GM18870 (cell line): ENCODE measurements around the gene FXYD1.

ENCODE experiments used
- ATAC-seq: cut with Tn5 transposase; IDR thresholded peaks from one replicate; pipeline ENCODE4 v1.9.1; 2021; ENCODE audit warnings: moderate library complexity; ENCODE audit not compliant: unreplicated experiment

FXYD1 gene

GRCh38 chr19:35160629-35161433 is 22.2 kb downstream of the FXYD1 start:
- ATAC-seq: no peak

DNA sequence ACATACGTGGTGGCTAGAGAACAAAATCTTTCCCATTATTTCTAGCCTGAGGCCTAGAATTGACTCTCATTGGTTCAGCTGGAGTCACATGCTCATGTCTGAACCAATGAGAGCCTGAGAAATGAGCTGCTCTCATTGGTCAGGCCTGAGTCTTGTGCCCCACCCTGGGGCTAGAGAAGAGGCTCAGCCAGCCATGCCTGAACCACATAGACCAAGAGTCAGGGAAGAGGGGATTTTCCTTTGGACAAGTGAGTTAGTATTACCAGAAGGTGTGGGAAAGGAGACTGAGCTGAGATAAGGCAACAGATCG is 22.8 kb downstream of the FXYD1 start:
- ATAC-seq: no peak

DNA sequence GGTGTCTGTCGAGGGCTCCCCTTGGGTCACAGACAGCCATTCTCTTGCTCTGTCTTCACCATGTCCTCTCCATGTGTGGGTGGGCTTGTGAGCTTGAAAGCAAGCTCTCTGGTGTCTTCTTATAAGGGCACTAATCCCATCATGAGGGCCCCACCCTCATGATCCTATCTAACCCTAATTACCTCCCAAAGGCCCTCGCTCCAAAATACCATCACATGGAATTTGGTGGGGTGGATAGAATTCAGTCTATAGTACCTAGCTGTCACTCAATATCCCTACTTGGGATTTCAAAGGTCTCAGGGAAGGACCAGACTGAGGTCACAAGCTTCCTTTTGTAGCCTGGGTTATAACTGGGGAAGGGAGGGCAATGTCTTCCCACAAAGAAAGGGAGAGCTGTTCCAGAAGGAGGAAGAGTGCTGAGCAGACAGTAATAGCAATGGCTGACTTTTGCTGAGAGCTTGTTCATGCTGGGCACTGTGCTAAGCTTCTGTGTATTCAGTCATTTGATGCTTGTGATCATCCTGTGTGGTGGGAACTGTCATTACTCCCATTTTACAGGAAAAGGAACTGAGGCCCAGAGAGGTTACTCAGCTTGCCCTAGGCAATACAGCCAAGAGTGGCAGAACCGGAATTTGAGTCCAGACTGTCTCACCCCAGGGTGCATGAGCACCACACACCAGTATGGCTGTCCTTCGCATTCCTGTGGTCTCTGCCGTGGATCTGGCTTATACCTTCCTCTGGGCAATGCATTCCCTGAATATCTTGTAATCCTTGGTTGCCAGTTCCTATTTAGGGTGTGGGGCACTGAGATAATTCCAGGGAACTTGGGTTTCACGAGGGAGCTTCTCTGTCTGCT is 24.1 kb downstream of the FXYD1 start:
- ATAC-seq: no peak

DNA sequence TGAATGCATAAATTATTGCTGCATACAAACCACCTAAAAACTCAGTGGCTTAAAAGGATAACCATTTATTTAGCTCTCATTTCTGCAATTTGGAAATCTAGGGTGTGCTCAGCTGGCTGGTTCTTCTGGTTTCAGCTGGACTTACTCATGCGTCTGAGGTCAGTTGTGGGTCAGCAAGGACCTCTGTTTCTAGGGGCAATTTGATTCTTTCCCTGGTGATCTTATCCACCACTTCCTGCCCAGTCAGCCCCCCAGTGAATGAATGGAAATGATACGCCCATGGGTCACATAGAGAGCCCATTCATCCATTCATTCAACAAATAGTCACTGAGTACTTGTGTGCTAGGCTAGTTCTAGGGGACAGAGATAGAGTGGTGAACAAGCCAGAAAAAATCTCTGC is 25.8 kb downstream of the FXYD1 start:
- ATAC-seq: no peak

DNA sequence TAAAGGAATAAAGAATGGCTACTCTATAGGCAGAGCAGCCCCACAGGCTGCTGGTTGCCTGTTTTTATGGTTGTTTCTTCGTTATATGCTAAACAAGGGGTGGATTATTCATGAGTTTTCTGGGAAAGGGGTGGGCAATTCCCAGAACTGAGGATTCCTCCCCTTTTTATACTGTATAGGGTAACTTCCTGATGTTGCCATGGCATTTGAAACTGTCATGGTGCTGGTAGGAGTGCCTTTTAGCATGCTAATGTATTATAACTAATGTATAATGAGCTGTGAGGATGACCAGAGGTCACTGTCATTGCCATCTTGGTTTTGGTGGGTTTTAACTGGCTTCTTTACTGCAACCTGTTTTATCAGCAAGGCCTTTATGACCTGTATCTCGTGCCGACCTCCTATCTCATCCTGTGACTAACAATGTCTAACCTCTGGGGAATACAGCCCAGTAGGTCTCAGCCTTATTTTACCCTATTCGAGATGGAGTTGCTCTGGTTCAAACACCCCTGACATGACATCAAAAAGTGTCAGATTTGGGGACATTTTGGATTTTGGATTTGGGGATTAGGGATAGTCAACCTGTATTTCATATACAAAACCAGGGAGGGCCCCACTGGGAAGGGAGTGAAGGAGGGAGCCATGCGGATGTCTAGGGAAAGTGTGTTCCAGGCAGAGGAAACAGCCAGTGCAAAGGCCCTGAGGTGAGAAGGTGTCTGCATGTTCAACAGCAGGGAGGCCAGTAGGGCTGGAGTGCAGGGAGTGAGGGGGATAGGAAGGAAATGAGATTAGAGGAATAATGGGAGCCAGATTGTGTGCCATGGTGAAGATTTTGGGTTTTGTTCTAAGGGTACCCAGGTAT is 26.8 kb downstream of the FXYD1 start:
- ATAC-seq: no peak

DNA sequence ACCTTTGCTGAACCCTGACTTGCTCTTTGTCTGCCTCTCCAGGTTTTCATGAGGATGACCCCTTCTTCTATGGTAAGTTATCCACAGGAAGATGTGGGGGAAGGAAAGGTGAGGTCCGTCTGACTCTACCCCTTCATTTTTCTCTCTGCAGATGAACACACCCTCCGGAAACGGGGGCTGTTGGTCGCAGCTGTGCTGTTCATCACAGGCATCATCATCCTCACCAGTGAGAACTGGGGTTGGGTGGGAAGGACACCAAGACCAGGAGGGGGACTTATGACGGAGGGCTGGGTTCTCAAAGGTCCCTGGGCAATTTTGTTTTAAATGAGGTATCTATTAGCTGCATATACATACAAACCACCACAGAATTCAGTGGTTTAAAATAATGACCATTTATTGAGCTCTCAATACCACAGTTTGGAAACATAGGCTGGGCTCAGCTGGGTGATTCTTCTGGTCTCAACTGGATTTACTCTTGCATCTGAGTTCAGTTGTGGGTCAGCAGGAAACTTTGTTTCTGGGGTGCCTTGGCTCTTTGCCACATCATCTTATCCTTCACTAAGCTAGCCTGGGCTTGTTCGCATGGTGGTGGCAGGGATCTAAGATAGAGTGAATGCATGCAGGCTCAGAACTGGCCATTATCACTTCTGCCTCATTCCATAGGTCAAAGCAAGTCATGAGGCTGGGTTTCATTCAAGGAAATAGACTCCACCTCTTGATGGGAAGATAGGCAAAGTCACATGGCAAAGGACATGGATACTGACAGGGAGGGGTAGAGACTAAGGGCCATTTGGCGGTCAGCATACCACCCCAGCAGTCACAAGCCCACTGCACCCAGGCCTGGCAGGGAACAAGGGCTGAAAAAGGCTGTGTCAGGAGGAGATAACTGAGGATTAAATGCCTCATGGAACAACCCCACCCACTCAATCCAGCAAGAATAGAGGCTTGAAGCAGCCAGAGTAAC is 27.8 kb downstream of the FXYD1 start:
- ATAC-seq: no peak

- no peak for ATAC-seq
Observed at GRCh38 chr19:35167251-35168119, 28.9 kb downstream of the FXYD1 start.

- no peak for ATAC-seq
Observed at GRCh38 chr19:35168196-35168595, 29.6 kb downstream of the FXYD1 start.

- ATAC-seq: no peak
Observed at GRCh38 chr19:35169221-35169995, 30.8 kb downstream of the FXYD1 start.

- ATAC-seq: no peak
Observed at GRCh38 chr19:35170359-35171061, 31.9 kb downstream of the FXYD1 start.

- ATAC-seq: no peak
Observed at GRCh38 chr19:35171730-35172129, 33.1 kb downstream of the FXYD1 start.

DNA sequence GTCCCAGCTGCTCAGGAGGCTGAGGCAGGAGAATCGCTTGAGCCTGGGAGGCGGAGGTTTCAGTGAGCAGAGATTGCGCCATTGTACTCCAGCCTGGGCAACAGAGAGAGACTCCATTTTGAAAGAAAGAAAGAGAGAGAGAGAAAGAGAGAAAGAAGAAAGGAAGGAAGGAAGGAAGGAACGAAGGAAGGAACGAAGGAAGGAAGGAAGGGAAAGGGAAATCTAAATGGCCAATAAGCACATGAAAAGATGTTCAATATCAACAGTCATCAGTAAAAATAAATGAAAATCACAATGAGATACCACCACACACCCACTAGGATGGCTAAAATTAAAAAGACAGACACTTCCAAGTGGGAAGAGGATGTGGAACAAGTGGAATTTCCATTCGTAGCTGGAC is 35.6 kb downstream of the FXYD1 start:
- ATAC-seq: no peak

DNA sequence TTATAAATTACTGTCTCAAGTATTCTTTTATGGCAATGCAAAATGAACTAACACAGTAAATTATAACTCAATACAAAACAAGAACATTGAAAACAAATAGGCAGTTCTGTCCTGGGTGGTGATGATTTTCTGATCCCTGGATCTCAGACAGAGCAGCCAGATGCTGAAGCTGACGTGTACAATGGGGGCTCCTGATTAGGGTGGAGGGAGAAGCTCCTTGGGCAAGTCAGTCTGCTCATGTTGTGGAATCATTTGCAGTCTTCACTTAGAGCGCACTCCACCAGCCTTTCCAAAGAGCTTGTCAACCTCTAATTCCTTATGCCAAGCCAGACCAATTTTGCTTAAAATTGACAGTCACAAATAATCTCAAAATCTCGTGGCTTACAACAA is 37.6 kb downstream of the FXYD1 start:
- ATAC-seq: no peak

DNA sequence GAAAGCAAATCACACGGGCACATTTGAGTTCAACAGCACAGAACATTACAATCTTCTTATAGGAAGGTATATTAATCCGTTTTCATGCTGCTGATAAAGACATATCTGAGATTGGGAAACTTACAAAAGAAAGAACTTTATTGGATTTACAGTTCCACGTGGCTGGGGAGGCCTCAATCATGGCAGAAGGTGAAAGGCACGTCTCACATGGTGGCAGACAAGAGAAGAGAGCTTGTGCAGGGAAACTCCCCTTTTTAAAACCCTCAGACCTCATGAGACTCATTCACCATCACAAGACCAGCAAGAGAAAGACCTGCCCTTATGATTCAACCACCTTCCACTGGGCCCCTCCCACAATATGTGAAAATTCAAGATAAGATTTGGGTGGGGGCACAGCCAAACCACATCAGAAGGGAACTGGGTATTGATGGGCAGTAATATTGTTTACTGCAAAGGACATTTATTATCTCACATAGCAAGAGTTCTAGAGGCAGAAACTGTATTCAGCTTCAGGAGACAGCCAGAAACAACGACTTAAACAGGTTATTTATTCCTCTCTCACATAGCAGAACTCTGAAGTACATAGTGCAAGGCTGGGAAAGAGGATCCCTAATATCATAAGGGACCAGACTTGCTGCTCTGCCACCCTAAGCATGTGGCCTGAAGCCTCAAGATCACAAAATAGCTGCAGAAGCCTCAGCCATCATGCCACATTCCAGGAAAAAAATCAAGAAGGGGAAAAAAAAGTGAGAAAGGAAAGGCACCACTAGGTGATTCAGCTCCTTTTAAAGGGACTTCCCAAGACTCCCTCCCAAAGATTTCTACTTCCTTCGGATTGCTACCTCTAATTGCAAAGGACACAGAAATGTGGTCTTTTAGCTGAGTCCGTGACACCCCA is 39.0 kb downstream of the FXYD1 start:
- no peak for ATAC-seq

DNA sequence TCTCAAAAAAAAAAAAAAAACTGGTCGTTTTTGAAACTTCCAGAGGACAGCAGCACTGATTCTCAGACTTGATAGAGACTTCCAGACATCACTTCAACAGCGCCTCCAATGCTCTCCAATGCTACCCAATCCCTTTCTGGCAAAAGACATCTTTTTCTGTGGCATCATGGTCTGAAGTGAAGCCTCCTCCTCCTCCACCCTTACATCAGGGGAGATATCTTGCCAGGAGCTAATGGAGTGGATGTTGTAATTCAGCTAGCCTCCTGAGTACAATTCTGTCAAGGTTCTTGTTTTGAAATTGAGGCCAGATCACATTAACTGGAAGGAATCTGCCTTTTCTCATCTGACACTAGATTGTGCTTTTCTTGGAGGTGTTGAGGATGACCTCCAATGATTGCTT is 40.1 kb downstream of the FXYD1 start:
- no peak for ATAC-seq

GRCh38 chr19:35179830-35180229 is 41.2 kb downstream of the FXYD1 start:
- ATAC-seq: no peak

DNA sequence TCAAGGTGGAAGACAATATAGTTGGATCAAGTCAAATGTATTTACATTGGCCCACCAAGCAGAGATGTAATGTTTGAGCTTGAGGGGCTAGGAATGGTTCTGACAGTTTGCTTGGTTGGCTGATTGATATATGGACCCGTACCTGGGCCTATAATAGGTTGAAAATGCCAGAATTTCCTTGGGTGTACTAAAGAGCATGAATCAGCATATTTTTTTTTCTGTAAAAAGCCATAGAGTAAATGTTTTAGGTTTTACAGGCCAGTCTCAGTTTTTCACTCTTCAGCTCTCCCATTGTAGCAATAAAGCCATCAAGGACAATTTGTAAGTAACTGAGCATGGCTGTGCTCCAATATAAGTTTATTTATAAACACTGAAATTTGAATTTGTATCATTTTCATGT is 42.8 kb downstream of the FXYD1 start:
- no peak for ATAC-seq
